HL-60 (cell line): ENCODE data around the gene KRT38.

Experiments
- DNase-seq, 2 experiments: peaks; one replicate each; pipeline ENCODE4 v3.0.0-alpha.2; 2010 to 2020; ENCODE audit warnings: low read depth in 1 of 2, low spot score in 1 of 2
- H3K27ac ChIP-seq: fragments of 250-450 bp; sonication (Bioruptor Pico); replicated peaks from 2 replicates; pipeline ENCODE4 v1.5.1; 2020; ENCODE audit warnings: mild to moderate bottlenecking, moderate library complexity
- H3K27me3 ChIP-seq: fragments of 250-450 bp; sonication (Bioruptor Pico); 2 replicates; pipeline ENCODE4 v1.5.1; 2021; ENCODE audit warnings: mild to moderate bottlenecking, moderate library complexity; ENCODE audit not compliant: insufficient read depth, poor library complexity, severe bottlenecking
- H3K4me3 ChIP-seq: replicated peaks from 2 replicates; pipeline ENCODE4 v1.5.1; 2011; ENCODE audit warnings: mild to moderate bottlenecking, control low read depth, low read length; ENCODE audit not compliant: insufficient read depth
- GABPA ChIP-seq: IDR thresholded peaks from 2 replicates; pipeline ENCODE4 v1.6.1; 2012; ENCODE audit warnings: low read depth
- POLR2AphosphoS5 ChIP-seq: IDR thresholded peaks from 2 replicates; pipeline ENCODE4 v1.6.1; 2012; ENCODE audit warnings: low read depth
- SPI1 ChIP-seq: IDR thresholded peaks from 2 replicates; pipeline ENCODE4 v1.6.1; 2012; ENCODE audit warnings: low read depth, mild to moderate bottlenecking, borderline replicate concordance
- TF ChIP-seq, protein P1 (sequence below): IDR thresholded peaks from one replicate; pipeline ENCODE4 v1.5.1; 2011; ENCODE audit warnings: low read length, control low read depth, inconsistent platforms; ENCODE audit not compliant: insufficient read depth
- TF ChIP-seq, protein P2 (sequence below): IDR thresholded peaks from 2 replicates; pipeline ENCODE4 v1.6.1; 2012; ENCODE audit warnings: low read depth; ENCODE audit not compliant: insufficient replicate concordance

KRT38 gene

DNA sequence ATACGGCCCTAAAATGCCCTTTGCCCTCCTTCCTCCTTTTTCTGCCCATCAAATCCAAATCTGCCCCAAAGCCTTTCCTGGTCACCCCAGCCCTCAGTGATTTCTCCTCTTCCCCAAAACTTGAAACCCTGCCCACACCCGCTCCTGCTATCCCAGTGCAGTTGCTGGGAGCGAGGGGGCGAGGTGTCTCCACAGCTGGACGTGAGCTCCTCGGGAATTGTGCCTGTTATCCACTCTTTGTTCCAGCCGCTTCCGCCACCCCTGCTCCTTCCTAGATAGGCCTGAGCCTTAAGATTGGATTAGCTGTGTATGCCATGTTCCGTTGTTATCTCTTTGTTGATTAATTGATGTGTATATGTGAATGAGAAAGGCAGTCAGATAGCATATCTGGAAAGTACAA, 42.7 kb upstream of the KRT38 start:
- Histone ChIP-seq H3K27ac (no peak overlapping the region), H3K4me3 (no peak overlapping the region), H3K27me3 (no peaks in the 10 kb centered on the region)
- no peak for DNase-seq
- TF ChIP-seq POLR2AphosphoS5: no peak
- TF ChIP-seq, protein P1, sequence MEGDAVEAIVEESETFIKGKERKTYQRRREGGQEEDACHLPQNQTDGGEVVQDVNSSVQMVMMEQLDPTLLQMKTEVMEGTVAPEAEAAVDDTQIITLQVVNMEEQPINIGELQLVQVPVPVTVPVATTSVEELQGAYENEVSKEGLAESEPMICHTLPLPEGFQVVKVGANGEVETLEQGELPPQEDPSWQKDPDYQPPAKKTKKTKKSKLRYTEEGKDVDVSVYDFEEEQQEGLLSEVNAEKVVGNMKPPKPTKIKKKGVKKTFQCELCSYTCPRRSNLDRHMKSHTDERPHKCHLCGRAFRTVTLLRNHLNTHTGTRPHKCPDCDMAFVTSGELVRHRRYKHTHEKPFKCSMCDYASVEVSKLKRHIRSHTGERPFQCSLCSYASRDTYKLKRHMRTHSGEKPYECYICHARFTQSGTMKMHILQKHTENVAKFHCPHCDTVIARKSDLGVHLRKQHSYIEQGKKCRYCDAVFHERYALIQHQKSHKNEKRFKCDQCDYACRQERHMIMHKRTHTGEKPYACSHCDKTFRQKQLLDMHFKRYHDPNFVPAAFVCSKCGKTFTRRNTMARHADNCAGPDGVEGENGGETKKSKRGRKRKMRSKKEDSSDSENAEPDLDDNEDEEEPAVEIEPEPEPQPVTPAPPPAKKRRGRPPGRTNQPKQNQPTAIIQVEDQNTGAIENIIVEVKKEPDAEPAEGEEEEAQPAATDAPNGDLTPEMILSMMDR: no peak
- no peak for TF ChIP-seq GABPA
- TF ChIP-seq, protein P2, sequence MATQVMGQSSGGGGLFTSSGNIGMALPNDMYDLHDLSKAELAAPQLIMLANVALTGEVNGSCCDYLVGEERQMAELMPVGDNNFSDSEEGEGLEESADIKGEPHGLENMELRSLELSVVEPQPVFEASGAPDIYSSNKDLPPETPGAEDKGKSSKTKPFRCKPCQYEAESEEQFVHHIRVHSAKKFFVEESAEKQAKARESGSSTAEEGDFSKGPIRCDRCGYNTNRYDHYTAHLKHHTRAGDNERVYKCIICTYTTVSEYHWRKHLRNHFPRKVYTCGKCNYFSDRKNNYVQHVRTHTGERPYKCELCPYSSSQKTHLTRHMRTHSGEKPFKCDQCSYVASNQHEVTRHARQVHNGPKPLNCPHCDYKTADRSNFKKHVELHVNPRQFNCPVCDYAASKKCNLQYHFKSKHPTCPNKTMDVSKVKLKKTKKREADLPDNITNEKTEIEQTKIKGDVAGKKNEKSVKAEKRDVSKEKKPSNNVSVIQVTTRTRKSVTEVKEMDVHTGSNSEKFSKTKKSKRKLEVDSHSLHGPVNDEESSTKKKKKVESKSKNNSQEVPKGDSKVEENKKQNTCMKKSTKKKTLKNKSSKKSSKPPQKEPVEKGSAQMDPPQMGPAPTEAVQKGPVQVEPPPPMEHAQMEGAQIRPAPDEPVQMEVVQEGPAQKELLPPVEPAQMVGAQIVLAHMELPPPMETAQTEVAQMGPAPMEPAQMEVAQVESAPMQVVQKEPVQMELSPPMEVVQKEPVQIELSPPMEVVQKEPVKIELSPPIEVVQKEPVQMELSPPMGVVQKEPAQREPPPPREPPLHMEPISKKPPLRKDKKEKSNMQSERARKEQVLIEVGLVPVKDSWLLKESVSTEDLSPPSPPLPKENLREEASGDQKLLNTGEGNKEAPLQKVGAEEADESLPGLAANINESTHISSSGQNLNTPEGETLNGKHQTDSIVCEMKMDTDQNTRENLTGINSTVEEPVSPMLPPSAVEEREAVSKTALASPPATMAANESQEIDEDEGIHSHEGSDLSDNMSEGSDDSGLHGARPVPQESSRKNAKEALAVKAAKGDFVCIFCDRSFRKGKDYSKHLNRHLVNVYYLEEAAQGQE: no peak
- TF ChIP-seq SPI1: no peak

DNA sequence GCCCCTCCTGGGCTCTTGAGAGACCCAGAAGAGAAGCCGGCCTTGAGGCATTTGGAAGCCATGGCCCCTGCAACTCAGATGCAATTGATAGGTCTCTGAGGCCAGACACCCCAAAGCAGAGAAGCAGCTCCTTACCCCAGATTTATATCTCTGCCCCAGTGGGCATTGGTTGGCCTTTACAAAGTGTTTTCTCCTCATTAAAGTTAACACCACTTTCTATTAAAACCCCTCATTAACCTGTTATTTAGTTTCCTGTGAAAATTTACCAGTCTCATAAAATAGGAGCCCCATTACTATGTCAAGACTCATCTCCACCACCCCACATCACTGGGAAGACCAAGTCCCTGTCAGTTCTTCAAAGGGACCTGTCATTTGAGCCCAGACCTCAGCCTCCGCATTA, 40.3 kb upstream of the KRT38 start, which contains the start of gene KRT35:
Gene KRT35 (minus strand): TSS at position 116 of the 400 bp plus-strand sequence. CDS start 54 bp downstream, at position 62.
- Histone ChIP-seq H3K27me3 (no peaks in the 10 kb centered on the region), H3K4me3 (no peak within 1 kb of the TSS), H3K27ac (no peak within 1 kb of the TSS)
- DNase-seq: no peak
- TF ChIP-seq SPI1 (no peak), POLR2AphosphoS5 (no peak), GABPA (no peak)
- TF ChIP-seq, protein P2: no peak
- TF ChIP-seq, protein P1: no peak

DNA sequence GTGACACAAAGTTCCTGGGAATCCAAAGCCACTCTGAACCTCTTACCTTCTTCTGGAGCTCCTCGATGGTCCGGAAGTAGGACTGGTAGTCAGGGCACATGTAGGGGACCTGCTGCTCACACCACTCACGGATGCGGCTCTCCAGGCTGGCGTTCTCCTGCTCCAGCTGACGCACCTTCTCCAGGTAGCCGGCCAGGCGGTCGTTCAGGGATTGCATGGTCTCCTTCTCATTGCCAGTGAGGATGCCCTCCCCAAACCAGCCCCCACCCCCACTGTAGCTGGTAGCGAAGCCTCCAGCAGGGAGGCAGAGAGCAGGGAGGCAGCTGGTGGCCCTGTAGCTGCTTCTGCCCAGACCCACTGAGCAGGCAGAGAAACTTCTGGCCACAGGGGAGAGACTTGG, 39.8 kb upstream of the KRT38 start:
- Histone ChIP-seq H3K27ac (no peak overlapping the region), H3K27me3 (no peaks in the 10 kb centered on the region), H3K4me3 (no peak overlapping the region)
- TF ChIP-seq GABPA (no peak), SPI1 (no peak), POLR2AphosphoS5 (no peak)
- TF ChIP-seq, protein P1: no peak
- TF ChIP-seq, protein P2: no peak
- no peak for DNase-seq
